CD4-positive, alpha-beta T cell treated with Interferon alpha-2 for 1 hour (primary cell): ENCODE measurements around the gene MARVELD1.
"Not testable (repeated sequence)": the region's sequence is repeated elsewhere in the genome, so short reads cannot be mapped to it uniquely, and the experiment has no call there.

Source experiments
- DNase-seq, 2 donors: peaks; one replicate each; pipeline ENCODE4 v3.0.0-alpha.2; 2020 to 2022

Gene MARVELD1

GRCh38 chr10:97713339-97713825, at the start of gene MARVELD1:
MARVELD1 (plus strand) TSS chr10:97713730; CDS start chr10:97713877, 147 bp downstream.
- no peak for DNase-seq

GRCh38 chr10:97664282-97664850, 49.2 kb upstream of the MARVELD1 start:
- DNase-seq, result no peak

DNA sequence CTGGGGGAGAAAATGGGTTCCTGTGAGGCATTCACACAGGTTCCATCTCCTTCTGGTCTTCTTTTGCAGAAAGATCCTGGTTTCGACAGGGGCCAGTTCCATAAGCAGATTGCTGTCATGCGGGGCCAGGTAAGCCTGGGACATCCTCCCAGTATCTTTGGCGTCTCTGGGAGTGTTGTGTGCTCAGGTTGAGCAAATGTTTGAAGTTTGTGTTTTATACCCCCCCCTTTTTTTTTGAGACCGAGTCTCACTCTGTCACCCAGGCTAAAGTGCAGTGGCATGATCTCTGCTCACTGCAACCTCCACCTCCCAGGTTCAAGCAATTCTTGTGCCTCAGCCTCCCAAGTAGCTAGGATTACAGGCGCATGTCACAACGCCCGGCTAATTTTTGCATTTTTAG, 46.5 kb upstream of the MARVELD1 start:
- no peak for DNase-seq

DNA sequence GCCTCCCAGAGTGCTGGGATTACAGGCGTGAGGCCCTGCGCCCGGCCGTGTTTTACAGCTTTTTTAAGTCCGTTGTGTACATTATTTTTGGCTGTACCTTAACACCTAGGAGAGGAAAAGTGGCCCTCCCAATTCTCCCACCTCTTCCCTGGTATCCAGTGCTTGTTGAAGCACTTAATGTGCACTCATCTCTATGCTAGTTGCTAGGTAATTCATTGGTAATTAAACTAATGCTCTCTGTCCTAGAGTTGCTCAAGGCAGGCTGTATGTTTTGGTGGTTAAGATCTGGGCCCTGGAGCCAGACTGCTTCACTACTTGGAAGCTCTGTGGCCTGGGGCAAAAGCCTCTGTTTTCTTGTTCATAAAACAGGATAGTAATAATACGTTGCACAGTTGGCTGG, 46.1 kb upstream of the MARVELD1 start:
- DNase-seq, result no peak

GRCh38 chr10:97669571-97669970, 44.0 kb upstream of the MARVELD1 start:
- DNase-seq, result no peak

DNA sequence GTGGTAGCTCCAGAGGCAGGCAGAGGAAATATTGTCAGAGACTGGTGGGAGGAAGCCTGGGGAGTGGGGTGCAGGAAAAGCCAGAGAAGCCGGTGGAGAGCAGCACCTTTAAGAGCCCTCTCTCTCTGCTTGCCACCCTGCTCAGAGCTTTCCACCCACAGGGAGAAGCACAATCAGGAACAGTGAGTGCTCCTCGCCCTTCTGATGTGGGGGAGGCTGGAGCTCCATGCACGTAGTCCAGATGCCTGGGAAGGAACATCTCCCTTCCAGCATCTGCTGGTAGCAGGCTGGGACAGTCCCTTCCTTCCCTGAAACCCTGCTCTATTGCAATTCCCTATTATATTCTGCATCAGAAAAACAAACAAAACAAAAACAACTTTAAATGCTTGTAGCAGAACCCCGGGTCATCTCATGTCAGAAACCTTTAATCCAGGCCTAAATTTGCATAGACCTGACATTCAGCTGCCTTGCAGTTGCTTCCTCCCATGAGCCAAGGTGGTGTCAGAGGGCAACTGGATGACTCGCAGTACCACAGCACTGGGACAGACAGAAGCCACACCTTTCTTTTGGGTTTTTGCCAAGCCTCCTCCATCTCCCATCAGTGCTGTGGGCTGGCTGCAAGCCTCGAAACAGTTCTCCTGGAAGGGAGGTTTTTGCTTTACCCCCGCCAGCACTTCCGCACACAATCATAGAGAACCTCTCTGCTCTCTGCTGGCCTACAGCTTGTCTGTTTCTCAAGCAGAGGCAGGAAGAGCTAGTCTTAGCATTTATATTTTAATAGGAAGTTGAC, 39.6 kb upstream of the MARVELD1 start:
- no peak for DNase-seq

DNA sequence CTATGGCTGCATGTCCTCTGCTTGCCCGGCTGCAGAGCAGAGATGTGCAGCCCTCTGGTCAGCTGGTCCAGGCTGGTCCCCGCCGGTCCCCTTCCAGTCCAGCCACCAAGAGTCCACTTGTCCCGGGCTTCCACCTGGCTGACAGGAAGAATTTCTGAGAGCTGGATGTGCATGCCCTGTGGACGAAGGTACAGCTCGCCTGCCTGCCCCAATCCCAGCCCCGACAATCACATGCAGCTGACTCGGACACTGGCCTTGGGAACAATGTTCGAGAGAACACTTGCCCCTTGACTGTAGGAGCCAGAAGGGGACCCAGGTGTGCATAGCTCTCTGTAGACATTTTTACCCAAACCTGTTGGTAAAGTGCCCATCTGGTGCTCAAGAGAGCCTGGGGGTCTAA, 38.3 kb upstream of the MARVELD1 start:
- DNase-seq, result no peak

GRCh38 chr10:97676770-97677581, 36.6 kb upstream of the MARVELD1 start:
- peak; percentile 61 to 67 for DNase-seq

DNA sequence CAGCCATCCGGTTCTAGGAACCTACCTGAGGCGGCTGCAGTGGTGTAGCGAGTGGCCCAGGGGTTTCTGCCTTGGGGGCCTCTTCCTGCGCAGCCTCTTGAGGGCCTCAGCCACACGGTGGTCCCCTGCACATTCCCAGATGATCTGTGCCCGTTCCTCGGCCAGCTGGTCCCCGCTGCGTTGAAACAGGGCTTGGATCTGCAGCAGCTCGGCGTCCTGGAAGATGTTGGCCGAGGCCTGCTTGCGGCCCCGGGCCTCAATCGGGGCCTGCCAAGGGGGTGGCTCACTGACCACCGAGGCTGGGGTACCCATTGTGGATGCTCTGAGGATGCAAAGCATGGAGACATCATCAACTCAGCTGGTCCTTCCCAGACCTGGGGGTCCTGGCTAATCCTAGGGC, 33.9 kb upstream of the MARVELD1 start:
- DNase-seq, result no peak

- no peak for DNase-seq
Observed at GRCh38 chr10:97682042-97682441, 31.5 kb upstream of the MARVELD1 start.

- no peak for DNase-seq
Observed at GRCh38 chr10:97683556-97684367, 29.8 kb upstream of the MARVELD1 start.

DNA sequence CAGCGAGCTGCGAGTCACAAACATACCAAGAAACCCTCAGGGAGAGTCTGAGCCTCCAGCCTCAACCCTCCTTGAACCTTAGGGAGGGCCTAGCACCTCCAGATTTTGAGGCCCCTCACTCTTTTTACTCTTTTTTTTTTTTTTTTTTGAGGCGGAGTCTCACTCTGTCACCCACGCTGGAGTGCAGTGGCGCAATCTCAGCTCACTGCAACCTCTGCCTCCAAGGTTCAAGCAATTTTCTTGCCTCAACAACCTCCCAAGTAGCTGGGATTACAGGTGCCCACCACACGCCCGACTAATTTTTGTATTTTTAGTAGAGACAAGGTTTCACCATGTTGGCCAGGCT, 29.2 kb upstream of the MARVELD1 start:
- DNase-seq, result not testable (repeated sequence)

DNA sequence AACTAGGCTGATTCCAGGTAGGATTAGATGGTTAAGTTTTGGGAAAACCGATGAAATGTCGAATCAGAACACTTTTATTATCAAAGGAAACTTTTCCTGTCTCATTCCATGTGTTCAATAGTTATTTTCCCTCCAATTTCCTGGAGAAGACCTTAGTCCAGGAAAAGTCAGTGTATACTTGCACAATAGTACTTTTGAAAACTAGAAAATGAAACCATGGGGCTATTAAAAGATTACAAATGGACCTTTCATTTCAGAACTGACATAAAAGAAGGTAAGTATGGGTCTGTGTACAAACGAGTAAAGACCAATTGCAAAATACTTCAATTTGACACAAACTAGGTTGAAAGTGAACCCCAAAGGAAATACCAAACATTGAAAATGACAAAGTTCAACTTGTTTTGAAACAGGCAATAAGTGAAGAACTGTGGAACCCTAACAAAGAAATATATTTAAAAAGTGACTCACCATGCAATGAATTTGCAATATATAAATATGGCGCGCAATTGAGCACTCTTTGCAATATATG, 28.6 kb upstream of the MARVELD1 start:
- no peak for DNase-seq

DNA sequence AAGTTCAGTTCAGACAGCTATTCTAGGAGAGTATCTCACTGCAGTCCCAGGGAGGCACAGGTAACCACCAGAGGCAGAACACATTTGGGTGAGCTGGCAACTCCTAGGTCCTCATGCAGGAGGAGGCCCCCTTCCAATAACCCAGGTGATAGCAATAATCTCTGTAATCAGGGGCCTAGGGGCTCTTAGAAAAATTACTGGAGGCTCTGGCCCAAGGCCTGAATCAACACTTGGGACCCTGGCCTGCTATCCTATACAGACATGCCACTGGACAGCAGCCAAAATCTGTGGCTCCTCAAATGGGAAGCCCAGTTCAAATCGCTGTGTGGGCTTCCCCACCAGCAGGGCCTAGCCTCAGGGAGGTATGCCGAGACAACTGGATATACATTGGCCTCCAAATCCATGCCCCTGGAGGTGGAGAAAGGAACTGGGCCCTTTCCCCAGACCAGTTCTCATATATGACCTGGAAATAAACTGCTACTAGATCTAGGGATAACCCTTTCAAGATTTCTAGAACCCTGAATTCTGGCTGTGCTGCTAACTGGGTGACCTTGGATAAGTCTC, 28.1 kb upstream of the MARVELD1 start:
- DNase-seq, result no peak

GRCh38 chr10:97686301-97686961, 27.1 kb upstream of the MARVELD1 start:
- peak in 1 of 2 donors; percentile 38 for DNase-seq

DNA sequence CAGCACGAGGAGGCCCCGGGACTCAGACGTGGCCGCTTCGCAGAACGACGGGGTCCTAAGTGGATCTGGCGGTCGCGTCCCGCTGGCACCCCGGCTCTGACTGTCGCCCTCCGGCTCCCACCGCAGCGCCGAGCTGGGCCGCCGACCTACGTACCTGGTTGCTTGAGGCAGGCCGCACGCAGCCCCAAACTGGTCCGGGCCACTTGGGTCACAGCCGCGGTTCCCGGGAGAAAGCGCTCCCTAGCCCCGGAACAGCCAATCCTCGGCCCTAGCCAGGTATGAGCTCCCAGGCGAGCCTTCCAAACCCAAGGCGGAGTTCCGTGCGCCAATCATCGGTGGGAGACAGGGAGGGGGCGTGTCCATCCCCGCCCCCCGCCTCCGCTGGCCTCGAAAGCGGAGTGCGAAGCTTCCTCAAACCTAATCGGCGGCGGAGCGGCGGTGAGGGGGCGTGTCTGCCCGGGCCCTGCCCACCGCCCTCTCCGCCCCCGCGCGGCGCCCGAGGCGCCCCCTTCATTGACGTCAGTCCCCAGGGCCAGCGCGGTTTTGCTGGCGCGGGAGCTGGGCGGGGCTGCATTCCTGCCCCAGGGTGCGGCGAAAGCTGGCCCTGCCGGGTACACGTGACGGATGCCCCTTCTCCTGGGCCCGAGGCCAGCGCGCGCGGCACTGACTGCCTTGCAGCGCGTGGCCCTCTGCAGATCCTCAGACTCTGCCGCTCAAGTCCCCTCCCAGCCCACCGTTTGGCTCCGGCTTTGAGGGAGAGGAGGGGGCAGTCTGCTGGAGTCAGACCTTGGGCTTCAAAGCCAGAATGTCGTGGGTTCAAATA, 26.4 kb upstream of the MARVELD1 start, which contains the start of gene AVPI1:
TSS of gene AVPI1 (minus strand) at position 280 of the 823 bp plus-strand sequence. CDS start 7,336 bp downstream, outside the sequence.
- peak; percentile 95 to 97 for DNase-seq

GRCh38 chr10:97687785-97688781, 25.4 kb upstream of the MARVELD1 start:
- no peak for DNase-seq

GRCh38 chr10:97689559-97690020, 23.9 kb upstream of the MARVELD1 start:
- peak in 1 of 2 donors; percentile 52 for DNase-seq

- DNase-seq, result no peak
Observed at GRCh38 chr10:97690133-97690532, 23.4 kb upstream of the MARVELD1 start.
